ENCODE data around the gene PCDHGA6. TPM values are rescaled to one million over a fixed set of nuclear protein-coding genes. Genes with fewer than 3 reads are reported as not detected.
"Not testable (repeated sequence)": the region's sequence is repeated elsewhere in the genome, so short reads cannot be mapped to it uniquely, and the experiment has no call there.

The PCDHGA6 gene
- total RNA-seq, 2 experiments from 2014 or later: not detected

- POLR2A ChIA-PET, H3K4me1 Mint-ChIP-seq, H3K27ac Mint-ChIP-seq: not testable (repeated sequence)
- H3K36me3 Mint-ChIP-seq (ENCODE audit: low read depth): peaks cover 11% of the 10 kb centered on the region
- peaks cover 27% of the 10 kb centered on the region for H3K9me3 Mint-ChIP-seq
- CTCF ChIA-PET: interaction anchor here (0.6 to 3.1 kb wide), 9 partner anchors 11 to 156 kb away, joined by 3 to 11 read pairs (median 4); partner anchors contain the start of genes PCDHGA11, PCDHGA3 and PCDHGB5
- peak within 1 kb of the TSS; percentile 40 for H3K4me3 Mint-ChIP-seq
- peak; percentile 24 for DNase-seq
- H3K27me3 Mint-ChIP-seq: peaks cover 53% of the 10 kb centered on the region
Measured at GRCh38 chr5:141407790-141408505, 34.3 kb downstream of the PCDHGA6 start, which contains the start of gene PCDHGB6. Gene PCDHGB6, plus strand, starts transcription at chr5:141408021. Its CDS starts 182 bp downstream, at chr5:141408203.

GRCh38 chr5:141409598-141410306, 36.1 kb downstream of the PCDHGA6 start:
- Mint-ChIP-seq H3K27ac (no peak overlapping the region), H3K4me3 (no peak overlapping the region), H3K27me3 (peaks cover 58% of the 10 kb centered on the region), H3K36me3 (ENCODE audit: low read depth) (peaks cover 14% of the 10 kb centered on the region), H3K9me3 (peaks cover 26% of the 10 kb centered on the region), H3K4me1 (peaks cover 13% of the 10 kb centered on the region)
- DNase-seq: no peak
- CTCF ChIA-PET: no interaction called here
- POLR2A ChIA-PET: no interaction called here

- no peak for DNase-seq
- ChIA-PET CTCF (interaction anchor here (0.6 to 2.3 kb wide), 2 partner anchors 91 to 103 kb away, joined by 3 to 13 read pairs; no protein-coding TSS in a partner anchor), POLR2A (no interaction called here)
- Mint-ChIP-seq H3K4me3 (no peak overlapping the region), H3K27me3 (peaks cover 64% of the 10 kb centered on the region), H3K4me1 (peaks cover 15% of the 10 kb centered on the region), H3K36me3 (ENCODE audit: low read depth) (peaks cover 16% of the 10 kb centered on the region), H3K9me3 (peaks cover 24% of the 10 kb centered on the region), H3K27ac (no peak overlapping the region)
Measured at GRCh38 chr5:141411575-141411974, 37.9 kb downstream of the PCDHGA6 start.

- H3K27ac Mint-ChIP-seq: peak within 1 kb of the TSS; percentile 50
- DNase-seq: peak; percentile 47
- peaks cover 17% of the 10 kb centered on the region for H3K4me1 Mint-ChIP-seq
- peaks cover 26% of the 10 kb centered on the region for H3K9me3 Mint-ChIP-seq
- H3K27me3 Mint-ChIP-seq: peaks cover 64% of the 10 kb centered on the region
- ChIA-PET POLR2A (interaction anchor here (0.6 kb wide), 1 partner anchor 15 kb away, joined by 3 read pairs; the partner anchor contains the start of gene PCDHGB5), CTCF (interaction anchor here (0.9 to 2.7 kb wide), 14 partner anchors 8 to 151 kb away, joined by 3 to 19 read pairs (median 9); partner anchors contain the start of genes PCDHGA11, PCDHGA12, PCDHGA5 and PCDHGA9)
- peaks cover 18% of the 10 kb centered on the region for H3K36me3 Mint-ChIP-seq (ENCODE audit: low read depth)
- H3K4me3 Mint-ChIP-seq: peak within 1 kb of the TSS; percentile 71
Measured at GRCh38 chr5:141412854-141413539, 39.3 kb downstream of the PCDHGA6 start, which contains the start of gene PCDHGA10. Gene PCDHGA10, plus strand, starts transcription at chr5:141412987. Its CDS starts 189 bp downstream, at chr5:141413176.

GRCh38 chr5:141413540-141414069, 39.9 kb downstream of the PCDHGA6 start:
- POLR2A ChIA-PET: no interaction called here
- H3K4me3 Mint-ChIP-seq: peak overlapping the region; percentile 71
- peaks cover 23% of the 10 kb centered on the region for H3K36me3 Mint-ChIP-seq (ENCODE audit: low read depth)
- H3K27me3 Mint-ChIP-seq: peaks cover 64% of the 10 kb centered on the region
- peak overlapping the region; percentile 38 for H3K27ac Mint-ChIP-seq
- peaks cover 18% of the 10 kb centered on the region for H3K4me1 Mint-ChIP-seq
- DNase-seq: no peak
- peaks cover 28% of the 10 kb centered on the region for H3K9me3 Mint-ChIP-seq
- CTCF ChIA-PET: interaction anchor here (0.9 to 2.7 kb wide), 13 partner anchors 8 to 150 kb away, joined by 3 to 19 read pairs (median 10); partner anchors contain the start of genes PCDHGA11, PCDHGA12, PCDHGA9 and PCDHGB3

- CTCF ChIA-PET: interaction anchor here (2.2 to 2.7 kb wide), 5 partner anchors 16 to 149 kb away, joined by 8 to 19 read pairs (median 11); partner anchors contain the start of genes PCDHGA12, PCDHGB3 and PCDHGB5
- H3K9me3 Mint-ChIP-seq: peaks cover 24% of the 10 kb centered on the region
- DNase-seq, POLR2A ChIA-PET, H3K4me3 Mint-ChIP-seq, H3K27ac Mint-ChIP-seq: not testable (repeated sequence)
- H3K27me3 Mint-ChIP-seq: peaks cover 60% of the 10 kb centered on the region
- H3K36me3 Mint-ChIP-seq (ENCODE audit: low read depth): peaks cover 19% of the 10 kb centered on the region
- peaks cover 21% of the 10 kb centered on the region for H3K4me1 Mint-ChIP-seq
Measured at GRCh38 chr5:141414548-141415274, 41.0 kb downstream of the PCDHGA6 start.

GRCh38 chr5:141415275-141415618, 41.6 kb downstream of the PCDHGA6 start:
- H3K27me3 Mint-ChIP-seq: peaks cover 61% of the 10 kb centered on the region
- peaks cover 26% of the 10 kb centered on the region for H3K9me3 Mint-ChIP-seq
- H3K36me3 Mint-ChIP-seq (ENCODE audit: low read depth): peaks cover 18% of the 10 kb centered on the region
- H3K4me3 Mint-ChIP-seq, POLR2A ChIA-PET, H3K27ac Mint-ChIP-seq, DNase-seq: not testable (repeated sequence)
- H3K4me1 Mint-ChIP-seq: peaks cover 21% of the 10 kb centered on the region
- CTCF ChIA-PET: interaction anchor here (2.7 kb wide), 1 partner anchor 149 kb away, joined by 14 read pairs; no protein-coding TSS in a partner anchor

- H3K27ac Mint-ChIP-seq: peak within 1 kb of the TSS; percentile 50
- peaks cover 16% of the 10 kb centered on the region for H3K36me3 Mint-ChIP-seq (ENCODE audit: low read depth)
Measured at GRCh38 chr5:141417494-141418172, 43.9 kb downstream of the PCDHGA6 start, which contains the start of gene PCDHGB7. Gene PCDHGB7, plus strand, starts transcription at chr5:141417677. Its CDS starts 183 bp downstream, at chr5:141417860.

GRCh38 chr5:141419074-141419880, 45.6 kb downstream of the PCDHGA6 start:
- ChIA-PET CTCF (interaction anchor here (0.8 to 3.8 kb wide), 8 partner anchors 11 to 145 kb away, joined by 3 to 22 read pairs (median 5); partner anchors contain the start of genes PCDHGA12, PCDHGB5 and PCDHGB6), POLR2A (no interaction called here)
- Mint-ChIP-seq H3K4me3 (peak overlapping the region; percentile 5), H3K36me3 (ENCODE audit: low read depth) (peaks cover 15% of the 10 kb centered on the region), H3K9me3 (peaks cover 30% of the 10 kb centered on the region), H3K27me3 (peaks cover 69% of the 10 kb centered on the region), H3K27ac (peak overlapping the region; percentile 32), H3K4me1 (peaks cover 10% of the 10 kb centered on the region)
- DNase-seq: no peak

More at GRCh38 chr5:141417494-141418172, 43.9 kb downstream of the PCDHGA6 start, which contains the start of gene PCDHGB7:
- DNase-seq, POLR2A ChIA-PET: not testable (repeated sequence)
- CTCF ChIA-PET: interaction anchor here (0.6 to 3.8 kb wide), 10 partner anchors 13 to 208 kb away, joined by 3 to 18 read pairs (median 5); partner anchors contain the start of genes PCDHGA12, PCDHGA4, PCDHGB3 and PCDHGB5
- Mint-ChIP-seq H3K4me3 (peak within 1 kb of the TSS; percentile 41), H3K9me3 (peaks cover 31% of the 10 kb centered on the region), H3K4me1 (peaks cover 21% of the 10 kb centered on the region), H3K27me3 (peaks cover 72% of the 10 kb centered on the region)

- POLR2A ChIA-PET: no interaction called here
- peaks cover 67% of the 10 kb centered on the region for H3K27me3 Mint-ChIP-seq
- H3K4me1 Mint-ChIP-seq: peaks cover 8% of the 10 kb centered on the region
- peaks cover 10% of the 10 kb centered on the region for H3K36me3 Mint-ChIP-seq (ENCODE audit: low read depth)
- peak within 1 kb of the TSS; percentile 66 for H3K4me3 Mint-ChIP-seq
- DNase-seq: peak; percentile 38
- peaks cover 24% of the 10 kb centered on the region for H3K9me3 Mint-ChIP-seq
- CTCF ChIA-PET: interaction anchor here (0.6 to 2.8 kb wide), 23 partner anchors 8 to 239 kb away, joined by 3 to 22 read pairs (median 4); partner anchors contain the start of genes DIAPH1, PCDHB16, PCDHGA10 and PCDHGA12
- peak within 1 kb of the TSS; percentile 73 for H3K27ac Mint-ChIP-seq
Measured at GRCh38 chr5:141420855-141421488, 47.3 kb downstream of the PCDHGA6 start, which contains the start of gene PCDHGA11. Gene PCDHGA11, plus strand, starts transcription at chr5:141421051. Its CDS starts 177 bp downstream, at chr5:141421228.
